Colonic mucosa (tissue), 4 donors: ENCODE results near the gene BAG3. TPM values are rescaled to one million over a fixed set of nuclear protein-coding genes. Genes with fewer than 3 reads are reported as not detected.

Experiments
- DNase-seq: peaks from one replicate; pipeline ENCODE4 v3.0.0-alpha.2; 2020
- H3K27ac ChIP-seq: fragments of 200-600 bp; one replicate; pipeline ENCODE4 v1.8.0; 2021
- H3K27me3 ChIP-seq: fragments of 200-600 bp; one replicate; pipeline ENCODE4 v1.8.0; 2021
- H3K36me3 ChIP-seq: fragments of 200-600 bp; one replicate; pipeline ENCODE4 v1.8.0; 2021
- H3K4me1 ChIP-seq: fragments of 200-600 bp; one replicate; pipeline ENCODE4 v1.8.0; 2021; ENCODE audit warnings: mild to moderate bottlenecking
- H3K4me3 ChIP-seq: fragments of 200-600 bp; one replicate; pipeline ENCODE4 v1.8.0; 2021
- H3K9ac ChIP-seq, 2 donors: one replicate each; pipeline ENCODE4 v1.7.0; 2013; ENCODE audit warnings: control low read depth in 2 of 2, low read depth in 2 of 2, low read length in 2 of 2
- H3K9me3 ChIP-seq: fragments of 200-600 bp; one replicate; pipeline ENCODE4 v1.8.0; 2021
- intact Hi-C: fragments of 100-400 bp; cut with DNase I; formaldehyde crosslinking; loops from one replicate; pipeline ENCODE4 v1.14.1; 2022
- total RNA-seq, 2 donors: library from RNA; stranded (reverse); fragmentation: NEBNext Ultra II Directional in 1 of 2; extraction: Animal tissue kit (Norgen Biotek cat#: 25700) in 1 of 2; gene quantifications; one replicate each; pipeline ENCODE4 v1.2.1, GENCODE V29; 2021
- TF ChIP-seq, protein P1 (sequence below): fragments of 200-600 bp; IDR thresholded peaks from one replicate; pipeline ENCODE4 v1.8.0; 2022; ENCODE audit warnings: antibody characterized with exemption, mild to moderate bottlenecking
- donor health status: healthy.
- donor health status: DM: no; HTN: no; CAD: no.
- donor health status: DM: no; HTN: no; CAD: no.

Gene BAG3
- total RNA-seq, 2 donors from 2014 or later: 30.4 to 48.9 TPM

DNA sequence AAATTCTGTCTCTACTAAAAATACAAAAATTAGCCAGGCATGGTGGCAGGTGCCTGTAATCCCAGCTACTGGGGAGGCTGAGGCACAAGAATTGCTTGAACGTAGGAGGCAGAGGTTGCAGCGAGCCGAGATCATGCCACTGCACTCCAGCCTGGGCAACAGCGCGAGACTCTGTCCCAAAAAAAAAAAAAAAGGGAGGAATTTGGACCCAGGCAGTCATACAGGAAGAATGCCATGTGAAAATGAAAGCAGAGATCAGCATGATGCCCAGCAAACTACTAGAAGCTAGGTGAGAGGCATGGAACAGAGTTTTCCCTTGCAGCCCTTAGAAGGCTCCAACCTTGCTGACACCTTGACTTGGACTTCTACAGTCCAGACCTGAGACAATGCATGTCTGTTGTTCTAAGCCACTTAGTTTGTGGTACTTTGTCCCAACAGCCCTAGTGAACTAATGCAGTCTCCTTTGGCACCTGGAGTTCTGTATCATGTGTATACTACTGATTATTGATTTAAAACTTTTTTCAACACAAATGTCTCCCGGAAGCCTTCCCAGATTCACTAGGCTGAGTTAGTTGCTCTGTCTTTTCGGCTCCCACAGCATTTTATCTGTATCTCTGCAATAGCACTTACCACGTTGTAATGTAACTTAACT is 10.2 kb upstream of the BAG3 start:
- H3K36me3 ChIP-seq: no peaks in the 10 kb centered on the region
- H3K4me3 ChIP-seq: no peak overlapping the region

DNA sequence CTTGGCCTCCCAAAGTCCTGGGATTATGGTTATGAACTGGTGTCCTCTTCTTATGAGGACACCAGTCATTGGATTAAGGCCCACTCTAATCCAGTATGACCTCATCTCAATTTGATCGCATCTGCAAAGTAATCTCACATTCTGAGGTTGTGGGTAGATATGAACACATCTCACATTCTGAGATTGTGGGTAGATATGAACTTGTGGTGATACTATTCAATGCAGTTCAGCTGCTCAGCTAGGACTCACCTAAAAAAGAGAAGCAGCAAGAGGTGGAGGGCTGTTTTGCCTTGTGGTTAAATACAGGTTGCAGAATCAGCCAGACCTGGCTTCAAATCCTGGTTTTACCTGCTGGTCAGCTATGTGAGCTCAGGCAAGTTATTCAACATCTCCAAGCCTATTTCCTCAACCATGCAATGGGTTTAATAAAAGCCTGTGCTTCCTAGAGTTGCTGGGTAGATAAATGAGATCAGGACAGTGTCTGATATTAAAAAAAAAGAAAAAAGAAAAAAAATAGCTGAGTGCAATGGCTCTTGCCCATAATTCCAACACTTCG is 8.5 kb upstream of the BAG3 start:
- Histone ChIP-seq H3K9ac (no peak overlapping the region), H3K9me3 (no peaks in the 10 kb centered on the region), H3K4me3 (no peak overlapping the region), H3K36me3 (no peaks in the 10 kb centered on the region), H3K27me3 (no peaks in the 10 kb centered on the region), H3K27ac (no peak overlapping the region), H3K4me1 (no peaks in the 10 kb centered on the region)
- no peak for DNase-seq
- intact Hi-C loops: no loop called here
- TF ChIP-seq, protein P1, sequence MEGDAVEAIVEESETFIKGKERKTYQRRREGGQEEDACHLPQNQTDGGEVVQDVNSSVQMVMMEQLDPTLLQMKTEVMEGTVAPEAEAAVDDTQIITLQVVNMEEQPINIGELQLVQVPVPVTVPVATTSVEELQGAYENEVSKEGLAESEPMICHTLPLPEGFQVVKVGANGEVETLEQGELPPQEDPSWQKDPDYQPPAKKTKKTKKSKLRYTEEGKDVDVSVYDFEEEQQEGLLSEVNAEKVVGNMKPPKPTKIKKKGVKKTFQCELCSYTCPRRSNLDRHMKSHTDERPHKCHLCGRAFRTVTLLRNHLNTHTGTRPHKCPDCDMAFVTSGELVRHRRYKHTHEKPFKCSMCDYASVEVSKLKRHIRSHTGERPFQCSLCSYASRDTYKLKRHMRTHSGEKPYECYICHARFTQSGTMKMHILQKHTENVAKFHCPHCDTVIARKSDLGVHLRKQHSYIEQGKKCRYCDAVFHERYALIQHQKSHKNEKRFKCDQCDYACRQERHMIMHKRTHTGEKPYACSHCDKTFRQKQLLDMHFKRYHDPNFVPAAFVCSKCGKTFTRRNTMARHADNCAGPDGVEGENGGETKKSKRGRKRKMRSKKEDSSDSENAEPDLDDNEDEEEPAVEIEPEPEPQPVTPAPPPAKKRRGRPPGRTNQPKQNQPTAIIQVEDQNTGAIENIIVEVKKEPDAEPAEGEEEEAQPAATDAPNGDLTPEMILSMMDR: no peak

More for the DNA sequence above, 10.2 kb upstream of the BAG3 start:
- Histone ChIP-seq H3K27ac (no peak overlapping the region), H3K4me1 (no peaks in the 10 kb centered on the region), H3K9ac (no peak overlapping the region), H3K9me3 (no peaks in the 10 kb centered on the region), H3K27me3 (no peaks in the 10 kb centered on the region)
- TF ChIP-seq, protein P1: no peak
- no peak for DNase-seq
- intact Hi-C loops: no loop called here

DNA sequence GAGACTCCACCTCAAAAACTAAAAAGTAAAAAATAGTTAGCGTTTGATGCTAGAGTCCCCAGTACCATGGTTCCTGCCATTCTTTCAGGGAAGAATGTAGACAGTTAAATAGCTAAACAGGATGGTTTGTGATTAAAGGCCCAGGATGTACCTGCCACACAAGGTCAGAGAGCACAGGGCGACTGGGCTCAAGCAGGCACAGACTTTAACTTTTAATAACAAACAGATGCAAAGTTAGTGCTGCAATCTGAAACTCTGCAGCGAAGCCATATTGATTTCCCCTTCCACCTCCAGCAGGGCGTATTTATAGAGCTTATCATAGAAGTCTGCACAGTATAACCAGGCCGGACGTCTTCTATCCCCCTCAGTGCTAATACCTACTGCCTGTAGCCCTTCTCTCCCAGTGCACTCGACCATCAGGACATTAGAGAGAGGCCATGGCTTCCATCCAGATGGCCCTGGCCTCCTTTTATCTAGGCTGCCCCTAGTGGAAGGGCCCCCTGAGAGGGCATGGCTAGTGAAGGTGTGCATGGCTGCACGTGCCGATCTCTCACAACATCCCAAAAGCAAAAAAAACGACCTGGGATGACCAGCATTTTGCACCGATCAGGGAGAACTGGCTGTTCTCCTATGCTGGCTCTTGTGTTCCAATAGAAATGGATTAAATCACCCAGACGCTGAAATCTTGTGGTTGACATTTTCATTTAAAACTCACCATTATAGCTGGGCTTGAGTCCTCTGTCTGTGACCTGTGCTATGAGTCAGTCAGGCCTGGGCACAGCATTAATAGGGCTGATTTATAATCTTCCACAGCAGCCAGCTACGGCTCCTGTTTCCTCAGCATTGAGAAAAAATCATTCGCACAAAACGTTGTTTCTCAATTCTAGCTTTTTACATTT is 7.6 kb upstream of the BAG3 start:
- TF ChIP-seq, protein P1: no peak
- H3K4me3 ChIP-seq: no peak overlapping the region
- H3K9ac ChIP-seq: no peak overlapping the region
- H3K27ac ChIP-seq: no peak overlapping the region
- DNase-seq: no peak
- H3K36me3 ChIP-seq: no peaks in the 10 kb centered on the region
- intact Hi-C loops: no loop called here
- H3K9me3 ChIP-seq: no peaks in the 10 kb centered on the region
- H3K4me1 ChIP-seq: no peaks in the 10 kb centered on the region
- H3K27me3 ChIP-seq: no peaks in the 10 kb centered on the region

DNA sequence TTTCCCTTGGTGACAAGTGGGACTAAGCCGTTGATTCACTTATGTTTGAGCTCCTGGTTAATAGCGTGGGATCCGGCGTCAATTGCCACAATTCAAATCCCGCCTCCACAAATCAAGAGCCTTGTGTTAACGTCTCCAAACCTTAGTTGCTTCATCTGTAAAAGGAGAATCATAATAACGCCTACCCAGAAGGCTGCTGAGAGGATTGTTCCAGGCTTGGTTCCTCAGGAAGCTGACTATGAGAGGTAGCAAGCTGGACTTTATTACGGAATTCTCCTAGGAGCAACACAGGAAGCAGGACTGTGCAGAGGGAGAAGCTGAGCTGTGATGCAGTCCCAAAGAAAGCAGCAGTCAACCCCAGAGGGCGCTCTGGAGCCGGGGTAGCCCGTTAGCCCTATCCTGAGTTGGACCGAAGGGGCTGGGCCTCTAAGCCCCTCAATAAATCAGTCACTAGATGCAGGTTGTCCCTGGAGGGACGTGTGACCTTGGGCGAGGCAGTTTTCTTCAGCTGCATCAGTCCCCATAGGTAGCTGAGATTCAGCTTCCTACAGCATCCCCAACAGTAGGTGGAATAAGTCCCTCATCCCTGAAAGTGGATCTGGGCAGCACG is 6.9 kb upstream of the BAG3 start:
- no peaks in the 10 kb centered on the region for H3K36me3 ChIP-seq
- DNase-seq: no peak
- no peaks in the 10 kb centered on the region for H3K27me3 ChIP-seq
- H3K27ac ChIP-seq: no peak overlapping the region
- intact Hi-C loops: no loop called here
- no peak overlapping the region for H3K4me3 ChIP-seq
- H3K9me3 ChIP-seq: no peaks in the 10 kb centered on the region
- no peak overlapping the region for H3K9ac ChIP-seq
- H3K4me1 ChIP-seq: no peaks in the 10 kb centered on the region
- TF ChIP-seq, protein P1: no peak

DNA sequence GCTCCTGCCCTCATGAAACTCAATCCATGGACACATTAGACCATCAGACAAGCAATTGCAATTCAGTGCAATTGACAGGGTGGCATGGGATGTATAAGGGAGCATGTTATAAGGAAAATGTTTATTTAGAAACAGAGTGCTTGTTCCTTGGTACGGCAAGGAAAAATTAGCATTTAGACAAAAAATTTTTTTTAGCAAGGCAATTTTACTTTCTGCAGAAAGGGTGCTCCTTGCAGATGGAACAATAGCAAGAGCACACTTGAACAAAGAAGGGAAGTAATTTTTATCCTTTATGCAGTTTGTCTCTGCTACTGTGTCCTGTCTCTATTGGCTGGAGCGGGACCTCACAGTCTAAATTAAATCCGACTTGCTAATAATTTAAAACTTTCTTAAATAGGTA is 6.2 kb upstream of the BAG3 start:
- DNase-seq: no peak

More for the DNA sequence above, 6.2 kb upstream of the BAG3 start:
- Histone ChIP-seq H3K4me1 (no peaks in the 10 kb centered on the region), H3K27ac (no peak overlapping the region), H3K27me3 (no peaks in the 10 kb centered on the region), H3K4me3 (no peak overlapping the region), H3K9me3 (no peaks in the 10 kb centered on the region), H3K9ac (no peak overlapping the region), H3K36me3 (no peaks in the 10 kb centered on the region)
- TF ChIP-seq, protein P1: no peak
- intact Hi-C loops: loop anchor here (5.0 kb wide), 1 partner anchor 38 kb away; no protein-coding TSS in a partner anchor
